Measurements from ENCODE around the gene KIR3DL2. TPM values are rescaled to one million over a fixed set of nuclear protein-coding genes. Genes with fewer than 3 reads are reported as not detected.
"Not testable (repeated sequence)": the region's sequence is repeated elsewhere in the genome, so short reads cannot be mapped to it uniquely, and the experiment has no call there.

The KIR3DL2 gene
- polyA plus RNA-seq, 1 donor from 2014 or later, result not detected

DNA sequence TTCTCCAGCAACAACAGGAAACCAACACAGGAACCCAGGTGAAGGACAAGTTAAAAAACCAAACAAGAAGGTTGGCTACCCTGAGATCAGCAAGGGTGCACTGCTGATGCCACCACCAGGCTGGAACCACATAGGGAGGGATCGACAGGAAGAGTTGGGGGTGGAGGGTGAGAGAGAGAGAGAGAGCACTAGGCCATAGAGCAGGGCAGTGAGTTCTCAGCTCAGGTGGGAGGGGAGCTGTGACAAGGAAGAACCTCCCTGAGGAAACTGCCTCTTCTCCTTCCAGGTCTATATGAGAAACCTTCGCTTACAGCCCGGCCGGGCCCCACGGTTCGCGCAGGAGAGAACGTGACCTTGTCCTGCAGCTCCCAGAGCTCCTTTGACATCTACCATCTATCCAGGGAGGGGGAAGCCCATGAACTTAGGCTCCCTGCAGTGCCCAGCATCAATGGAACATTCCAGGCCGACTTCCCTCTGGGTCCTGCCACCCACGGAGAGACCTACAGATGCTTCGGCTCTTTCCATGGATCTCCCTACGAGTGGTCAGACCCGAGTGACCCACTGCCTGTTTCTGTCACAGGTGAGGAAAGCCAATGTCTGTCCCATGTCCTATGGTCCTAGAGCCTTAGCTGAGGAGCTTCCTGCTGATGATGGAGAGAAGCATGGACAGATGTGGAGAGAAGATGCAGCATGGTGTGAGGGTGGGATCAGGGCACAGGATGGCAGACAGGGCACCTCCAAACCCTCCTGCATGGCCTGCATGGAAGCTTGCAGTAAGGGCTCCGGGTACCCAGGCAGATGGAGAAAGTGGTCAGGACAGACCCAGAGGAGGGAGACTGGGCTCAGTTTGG, 44.4 kb upstream of the KIR3DL2 start:
- no peak for TF ChIP-seq EZH2 (IDR thresholded peaks at IDR 0.05; ENCODE audit: borderline replicate concordance, insufficient read depth, low read length, poor library complexity, severe bottlenecking)
- TF ChIP-seq MXI1 (conservative IDR thresholded peaks at IDR 0.05; ENCODE audit: poor library complexity, severe bottlenecking), result no peak
- TF ChIP-seq EP300 (conservative IDR thresholded peaks at IDR 0.05; ENCODE audit: poor library complexity, severe bottlenecking), result no peak
- no peak for TF ChIP-seq TAF1 (IDR thresholded peaks at IDR 0.05; ENCODE audit: low read depth)
- no peak for TF ChIP-seq SMC3 (conservative IDR thresholded peaks at IDR 0.05; ENCODE audit: poor library complexity)
- no peak for TF ChIP-seq RAD21 (conservative IDR thresholded peaks at IDR 0.05)
- TF ChIP-seq CTCF (IDR thresholded peaks at IDR 0.05; ENCODE audit: poor library complexity, severe bottlenecking), result no peak
- no peak for TF ChIP-seq REST (IDR thresholded peaks at IDR 0.05; ENCODE audit: borderline replicate concordance)
- no peak overlapping the region for H3K9ac ChIP-seq (ENCODE audit: low read length)
- no peak overlapping the region for H2AFZ ChIP-seq (ENCODE audit: low read depth, low read length)
- H3K27me3 ChIP-seq (ENCODE audit: insufficient read depth, low read depth, low read length), result no peaks in the 10 kb centered on the region
- no peaks in the 10 kb centered on the region for H3K9me2 ChIP-seq (ENCODE audit: insufficient read depth, low read length)
- H4K20me1 ChIP-seq (ENCODE audit: insufficient read depth), result no peaks in the 10 kb centered on the region
- H3K4me3 ChIP-seq (ENCODE audit: low read length), result no peak overlapping the region
- H3K27ac ChIP-seq (ENCODE audit: low read length), result no peak overlapping the region
- no peak overlapping the region for H3K4me2 ChIP-seq (ENCODE audit: low read length)
- H3K36me3 ChIP-seq (ENCODE audit: insufficient read depth, low read length), result no peaks in the 10 kb centered on the region
- H3F3A ChIP-seq (ENCODE audit: insufficient read depth, low read length, poor library complexity, severe bottlenecking), result no peaks in the 10 kb centered on the region
- H3K9me3 ChIP-seq (ENCODE audit: low read length), result no peaks in the 10 kb centered on the region
- H3K79me2 ChIP-seq (replicated peaks; ENCODE audit: insufficient read depth, low read length), result no peaks in the 10 kb centered on the region

GRCh38 chr19:54806516-54806838, 43.8 kb upstream of the KIR3DL2 start:
- H2AFZ ChIP-seq (ENCODE audit: low read depth, low read length), result no peak overlapping the region
- H3K27ac ChIP-seq (ENCODE audit: low read length), result no peak overlapping the region
- no peaks in the 10 kb centered on the region for H3K9me3 ChIP-seq (ENCODE audit: low read length)
- H3K27me3 ChIP-seq (ENCODE audit: insufficient read depth, low read depth, low read length), result no peaks in the 10 kb centered on the region
- H4K20me1 ChIP-seq (ENCODE audit: insufficient read depth), result no peaks in the 10 kb centered on the region
- H3K79me2 ChIP-seq (replicated peaks; ENCODE audit: insufficient read depth, low read length), result no peaks in the 10 kb centered on the region
- H3F3A ChIP-seq (ENCODE audit: insufficient read depth, low read length, poor library complexity, severe bottlenecking), result no peaks in the 10 kb centered on the region
- TF ChIP-seq MXI1 (conservative IDR thresholded peaks at IDR 0.05; ENCODE audit: poor library complexity, severe bottlenecking) (no peak), REST (IDR thresholded peaks at IDR 0.05; ENCODE audit: borderline replicate concordance) (no peak), SMC3 (conservative IDR thresholded peaks at IDR 0.05; ENCODE audit: poor library complexity) (no peak), EZH2 (IDR thresholded peaks at IDR 0.05; ENCODE audit: borderline replicate concordance, insufficient read depth, low read length, poor library complexity, severe bottlenecking) (no peak), RAD21 (conservative IDR thresholded peaks at IDR 0.05) (no peak), TAF1 (IDR thresholded peaks at IDR 0.05; ENCODE audit: low read depth) (no peak), CTCF (IDR thresholded peaks at IDR 0.05; ENCODE audit: poor library complexity, severe bottlenecking) (no peak), EP300 (conservative IDR thresholded peaks at IDR 0.05; ENCODE audit: poor library complexity, severe bottlenecking) (no peak), POLR2AphosphoS5 (IDR thresholded peaks at IDR 0.05) (no peak)
- H3K9ac ChIP-seq (ENCODE audit: low read length), result no peak overlapping the region
- no peaks in the 10 kb centered on the region for H3K36me3 ChIP-seq (ENCODE audit: insufficient read depth, low read length)
- H3K9me2 ChIP-seq (ENCODE audit: insufficient read depth, low read length), result no peaks in the 10 kb centered on the region
- H3K4me2 ChIP-seq (ENCODE audit: low read length), result no peak overlapping the region
- H3K4me3 ChIP-seq (ENCODE audit: low read length), result no peak overlapping the region

- H3K4me3 ChIP-seq (ENCODE audit: low read length); H3F3A ChIP-seq (ENCODE audit: insufficient read depth, low read length, poor library complexity, severe bottlenecking); H2AFZ ChIP-seq (ENCODE audit: low read depth, low read length); H3K9me3 ChIP-seq (ENCODE audit: low read length); H3K9ac ChIP-seq (ENCODE audit: low read length); H4K20me1 ChIP-seq (ENCODE audit: insufficient read depth); H3K9me2 ChIP-seq (ENCODE audit: insufficient read depth, low read length); H3K79me2 ChIP-seq (replicated peaks; ENCODE audit: insufficient read depth, low read length); H3K4me2 ChIP-seq (ENCODE audit: low read length); H3K36me3 ChIP-seq (ENCODE audit: insufficient read depth, low read length); H3K27ac ChIP-seq (ENCODE audit: low read length); H3K27me3 ChIP-seq (ENCODE audit: insufficient read depth, low read depth, low read length): not testable (repeated sequence)
Measured at GRCh38 chr19:54814571-54814970, 35.7 kb upstream of the KIR3DL2 start.

Measured in neural cell (in vitro differentiated cells).